Stimulated activated CD4-positive, alpha-beta T cell treated with anti-CD3 and anti-CD28 coated beads, Interleukin-4, amount 100 ng/mL, for 24 hours (primary cell): ENCODE data around the gene SIX5.
"Not testable (repeated sequence)": the region's sequence is repeated elsewhere in the genome, so short reads cannot be mapped to it uniquely, and the experiment has no call there.

Source experiments
- DNase-seq: peaks from one replicate; pipeline ENCODE4 v3.0.0-alpha.2; 2020

SIX5 gene

DNA sequence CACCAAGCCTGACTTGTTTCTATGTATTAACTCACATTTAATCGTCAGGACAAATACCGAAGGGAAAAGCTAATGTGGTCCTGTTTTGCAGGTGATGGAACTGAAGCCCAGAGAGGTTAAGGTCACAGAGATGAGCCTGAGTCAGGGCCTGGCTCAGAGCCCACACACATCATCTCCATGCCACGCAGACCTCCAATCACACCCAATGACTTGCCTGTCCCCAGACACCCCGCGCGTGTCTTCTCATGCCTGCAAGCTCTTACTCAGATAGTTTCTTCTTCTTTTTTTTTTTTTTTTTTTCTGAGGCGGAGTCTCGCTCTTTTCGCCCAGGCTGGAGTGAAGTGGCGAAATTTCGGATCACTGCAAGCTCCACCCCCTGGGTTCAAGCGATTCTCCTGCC lies 16.4 kb downstream of the SIX5 start:
- no peak for DNase-seq

DNA sequence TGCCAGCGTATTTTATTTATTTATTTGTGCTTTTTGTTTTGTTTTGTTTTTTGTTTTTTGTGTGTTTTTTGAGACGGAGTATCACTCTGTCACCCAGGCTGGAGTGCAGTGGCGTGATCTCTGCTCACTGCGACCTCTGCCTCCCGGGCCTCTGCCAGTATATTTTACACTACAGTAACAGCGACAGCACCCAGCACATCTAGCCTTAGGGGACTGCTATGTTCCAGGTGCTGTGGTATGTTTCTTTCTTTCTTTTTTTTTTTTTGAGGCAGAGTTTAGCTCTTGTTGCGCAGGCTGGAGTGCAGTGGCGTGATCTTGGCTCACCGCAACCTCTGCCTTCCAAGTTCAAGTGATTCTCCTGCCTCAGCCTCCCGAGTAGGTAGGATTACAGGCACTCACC lies 17.6 kb downstream of the SIX5 start:
- not testable (repeated sequence) for DNase-seq

DNA sequence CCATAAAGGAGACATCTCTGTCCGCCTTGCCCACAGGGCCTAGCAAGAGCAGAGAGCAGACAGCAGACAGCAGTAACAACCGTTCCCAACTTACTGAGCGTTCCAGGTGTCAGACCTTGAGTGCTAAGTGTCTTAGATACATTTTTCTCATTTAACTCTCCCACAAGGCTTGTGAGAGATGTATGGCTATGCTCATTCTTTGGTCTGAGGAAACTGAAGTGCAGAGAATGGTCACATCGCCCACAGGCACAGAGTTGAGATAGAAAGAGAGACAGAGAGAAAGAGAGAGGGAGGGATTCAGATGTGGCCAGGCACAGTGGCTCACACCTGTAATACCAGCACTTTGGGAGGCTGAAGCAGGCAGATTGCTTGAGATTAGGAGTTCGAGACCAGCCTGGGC lies 21.5 kb downstream of the SIX5 start:
- DNase-seq, result no peak

DNA sequence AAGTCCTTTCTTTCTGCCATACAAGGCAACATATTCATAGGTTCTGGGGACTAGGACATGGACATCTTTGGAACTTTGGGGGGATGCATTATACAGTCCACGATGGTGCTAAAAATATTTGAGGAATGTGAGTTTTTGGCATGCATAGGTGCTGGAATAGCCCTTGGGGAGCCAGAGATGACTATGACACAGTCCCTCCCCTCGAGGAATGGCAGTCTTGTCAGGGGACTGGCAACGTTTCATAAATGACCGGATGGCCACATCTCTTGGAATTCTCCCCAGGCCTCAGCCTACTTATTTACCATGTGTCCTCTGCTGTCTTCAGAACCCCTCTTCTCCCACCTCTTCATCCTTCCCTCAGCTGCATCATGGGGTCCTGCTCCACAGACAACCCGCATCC lies 22.2 kb downstream of the SIX5 start:
- DNase-seq, result no peak

- DNase-seq, result no peak
These were observed 23.4 kb downstream of the SIX5 start for GRCh38 chr19:45745606-45746005.

GRCh38 chr19:45742969-45743368 lies 26.1 kb downstream of the SIX5 start:
- DNase-seq, result no peak

GRCh38 chr19:45739498-45740439 lies 29.3 kb downstream of the SIX5 start:
- no peak for DNase-seq

DNA sequence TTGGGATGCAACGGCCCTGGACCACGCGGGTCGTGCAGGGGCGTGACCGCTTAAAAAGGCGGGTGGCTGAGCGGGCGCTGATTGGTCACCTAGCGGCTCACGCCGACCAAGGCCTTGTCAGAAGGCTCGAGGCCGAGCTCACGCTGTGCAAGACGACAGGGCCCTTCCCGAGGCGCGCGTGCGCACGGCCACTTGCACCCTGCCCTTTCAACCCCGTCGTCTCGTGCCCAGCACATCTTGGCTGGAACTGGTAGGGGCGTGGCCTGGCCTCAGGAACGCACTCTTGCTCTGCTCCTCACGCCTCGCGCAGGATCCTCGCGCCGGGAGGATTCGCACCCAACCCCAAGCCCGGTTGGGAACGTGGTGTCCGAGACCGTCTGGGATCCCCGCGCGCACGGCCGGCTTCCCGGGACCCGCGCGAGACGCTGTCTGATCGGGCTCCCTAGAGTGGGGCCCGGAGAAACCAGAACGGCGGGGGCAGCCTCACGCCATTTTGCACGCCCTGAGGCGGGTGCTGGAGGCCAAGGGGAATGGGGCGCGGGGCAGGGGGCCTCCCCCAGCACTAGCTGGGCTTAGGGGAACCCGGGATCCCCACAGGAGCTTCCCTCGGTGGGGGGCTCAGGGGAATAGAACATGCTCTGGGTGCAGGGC lies 35.8 kb downstream of the SIX5 start, which contains the start of gene MEIOSIN:
TSS of gene MEIOSIN (plus strand) at position 280 of the 651 bp plus-strand sequence. CDS start 1,938 bp downstream, outside the sequence.
- no peak for DNase-seq

- peak; percentile 96 for DNase-seq
These were observed 38.4 kb downstream of the SIX5 start, which contains the start of gene FBXO46 for GRCh38 chr19:45730368-45731288. FBXO46 (minus strand) TSS chr19:45730896; CDS start chr19:45713495, 17,401 bp downstream.

- peak; percentile 26 for DNase-seq
These were observed 39.2 kb downstream of the SIX5 start for GRCh38 chr19:45729800-45730290.

DNA sequence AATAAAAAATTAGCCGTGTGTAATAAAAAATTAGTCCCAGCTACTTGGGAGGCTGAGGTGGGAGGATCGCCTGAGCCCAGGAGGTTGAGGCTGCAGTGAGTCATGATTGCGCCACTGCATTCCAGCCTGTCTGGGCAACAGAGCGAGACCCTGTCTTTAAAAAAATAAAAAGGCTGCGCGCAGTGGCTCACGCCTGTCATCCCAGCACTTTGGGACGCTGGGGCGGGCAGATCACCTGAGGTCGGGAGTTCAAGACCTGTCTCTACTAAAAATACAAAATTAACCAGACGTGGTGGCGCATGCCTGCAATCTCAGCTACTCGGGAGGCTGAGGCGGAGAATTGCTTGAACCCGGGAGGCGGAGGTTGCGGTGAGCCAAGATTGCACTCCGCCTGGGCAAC lies 40.4 kb downstream of the SIX5 start:
- not testable (repeated sequence) for DNase-seq

- not testable (repeated sequence) for DNase-seq
These were observed 49.0 kb downstream of the SIX5 start for GRCh38 chr19:45720065-45720464.

GRCh38 chr19:45717983-45718650 lies 50.9 kb downstream of the SIX5 start:
- DNase-seq, result no peak

GRCh38 chr19:45717131-45717982 lies 51.7 kb downstream of the SIX5 start:
- DNase-seq, result peak; percentile 97

GRCh38 chr19:45716359-45717130 lies 52.5 kb downstream of the SIX5 start:
- DNase-seq, result peak; percentile 20

DNA sequence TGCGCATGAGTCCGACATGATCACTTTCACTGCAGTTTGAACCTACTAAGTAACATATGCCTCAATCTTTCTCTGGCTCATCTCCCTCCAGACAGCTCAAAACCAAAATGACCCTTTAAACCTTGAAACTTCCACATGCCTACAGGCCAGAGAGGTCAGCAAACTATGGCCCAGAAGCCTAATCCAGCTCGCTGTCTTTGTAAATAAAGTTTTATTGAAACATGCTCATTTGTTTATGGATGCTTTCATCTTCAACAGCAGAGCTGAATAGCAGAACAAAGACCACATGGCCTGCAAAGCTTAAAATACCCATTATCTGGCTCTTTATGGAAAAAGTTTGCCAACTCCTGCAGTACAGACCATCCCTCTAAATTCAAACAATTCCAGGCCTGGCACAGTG lies 53.9 kb downstream of the SIX5 start:
- no peak for DNase-seq
